Measurements from ENCODE around the gene RAD9A. TPM values are rescaled to one million over a fixed set of nuclear protein-coding genes. Genes with fewer than 3 reads are reported as not detected.

The RAD9A gene
- total and polyA plus RNA-seq, 9 of the 15 experiments (the other 6 are each of a cell fraction or from before 2014, with no cell fraction given) = 1.4 to 41.2 (median 16.1) TPM

DNA sequence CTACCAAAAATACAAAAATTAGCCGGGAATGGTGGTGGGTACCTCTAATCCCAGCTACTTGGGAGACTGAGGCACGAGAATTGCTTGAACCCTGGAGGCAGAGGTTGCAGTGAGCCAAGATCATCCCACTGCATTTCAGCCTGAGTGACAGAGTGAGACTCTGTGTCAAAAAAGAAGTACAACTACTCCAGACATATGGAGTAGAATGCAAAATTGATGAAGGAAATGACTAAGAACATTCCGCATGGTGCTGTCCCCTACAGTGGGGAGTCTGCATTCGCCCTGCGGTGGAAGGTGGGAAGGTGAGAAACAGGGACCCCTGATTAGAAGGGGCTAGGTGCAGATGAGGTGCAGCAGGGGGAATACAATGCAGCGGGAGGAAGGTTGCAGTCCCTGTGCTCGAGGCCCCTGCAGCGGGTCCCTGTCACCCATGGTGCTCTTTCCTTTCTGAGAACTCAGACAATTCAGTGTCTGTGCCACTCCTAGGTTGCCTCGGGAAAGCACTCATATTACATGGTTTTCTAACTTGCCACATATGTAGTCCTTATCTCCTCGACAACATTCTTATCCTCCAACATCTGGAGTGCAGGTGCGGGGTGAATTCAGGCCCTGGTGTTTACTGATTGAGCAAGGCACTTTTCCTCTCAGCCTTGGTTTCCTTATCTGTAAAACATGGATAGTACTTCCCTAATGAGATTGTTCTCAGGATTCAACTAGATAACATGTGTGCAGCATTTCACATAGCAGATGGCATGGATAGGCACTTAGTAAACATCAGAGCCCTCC, 43.6 kb upstream of the RAD9A start (continued):
- TF ChIP-seq, protein P1, sequence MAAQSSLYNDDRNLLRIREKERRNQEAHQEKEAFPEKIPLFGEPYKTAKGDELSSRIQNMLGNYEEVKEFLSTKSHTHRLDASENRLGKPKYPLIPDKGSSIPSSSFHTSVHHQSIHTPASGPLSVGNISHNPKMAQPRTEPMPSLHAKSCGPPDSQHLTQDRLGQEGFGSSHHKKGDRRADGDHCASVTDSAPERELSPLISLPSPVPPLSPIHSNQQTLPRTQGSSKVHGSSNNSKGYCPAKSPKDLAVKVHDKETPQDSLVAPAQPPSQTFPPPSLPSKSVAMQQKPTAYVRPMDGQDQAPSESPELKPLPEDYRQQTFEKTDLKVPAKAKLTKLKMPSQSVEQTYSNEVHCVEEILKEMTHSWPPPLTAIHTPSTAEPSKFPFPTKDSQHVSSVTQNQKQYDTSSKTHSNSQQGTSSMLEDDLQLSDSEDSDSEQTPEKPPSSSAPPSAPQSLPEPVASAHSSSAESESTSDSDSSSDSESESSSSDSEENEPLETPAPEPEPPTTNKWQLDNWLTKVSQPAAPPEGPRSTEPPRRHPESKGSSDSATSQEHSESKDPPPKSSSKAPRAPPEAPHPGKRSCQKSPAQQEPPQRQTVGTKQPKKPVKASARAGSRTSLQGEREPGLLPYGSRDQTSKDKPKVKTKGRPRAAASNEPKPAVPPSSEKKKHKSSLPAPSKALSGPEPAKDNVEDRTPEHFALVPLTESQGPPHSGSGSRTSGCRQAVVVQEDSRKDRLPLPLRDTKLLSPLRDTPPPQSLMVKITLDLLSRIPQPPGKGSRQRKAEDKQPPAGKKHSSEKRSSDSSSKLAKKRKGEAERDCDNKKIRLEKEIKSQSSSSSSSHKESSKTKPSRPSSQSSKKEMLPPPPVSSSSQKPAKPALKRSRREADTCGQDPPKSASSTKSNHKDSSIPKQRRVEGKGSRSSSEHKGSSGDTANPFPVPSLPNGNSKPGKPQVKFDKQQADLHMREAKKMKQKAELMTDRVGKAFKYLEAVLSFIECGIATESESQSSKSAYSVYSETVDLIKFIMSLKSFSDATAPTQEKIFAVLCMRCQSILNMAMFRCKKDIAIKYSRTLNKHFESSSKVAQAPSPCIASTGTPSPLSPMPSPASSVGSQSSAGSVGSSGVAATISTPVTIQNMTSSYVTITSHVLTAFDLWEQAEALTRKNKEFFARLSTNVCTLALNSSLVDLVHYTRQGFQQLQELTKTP (IDR thresholded peaks at IDR 0.05; ENCODE audit: low read depth in 1 of 2, partially characterized antibody in 2 of 2) = peak in 1 of 2 experiments; percentile 88
- TF ChIP-seq ZBTB1 (CRISPR knock-in tag; IDR thresholded peaks at IDR 0.05; ENCODE audit: borderline replicate concordance, low read depth) = no peak
- TF ChIP-seq, protein P2, sequence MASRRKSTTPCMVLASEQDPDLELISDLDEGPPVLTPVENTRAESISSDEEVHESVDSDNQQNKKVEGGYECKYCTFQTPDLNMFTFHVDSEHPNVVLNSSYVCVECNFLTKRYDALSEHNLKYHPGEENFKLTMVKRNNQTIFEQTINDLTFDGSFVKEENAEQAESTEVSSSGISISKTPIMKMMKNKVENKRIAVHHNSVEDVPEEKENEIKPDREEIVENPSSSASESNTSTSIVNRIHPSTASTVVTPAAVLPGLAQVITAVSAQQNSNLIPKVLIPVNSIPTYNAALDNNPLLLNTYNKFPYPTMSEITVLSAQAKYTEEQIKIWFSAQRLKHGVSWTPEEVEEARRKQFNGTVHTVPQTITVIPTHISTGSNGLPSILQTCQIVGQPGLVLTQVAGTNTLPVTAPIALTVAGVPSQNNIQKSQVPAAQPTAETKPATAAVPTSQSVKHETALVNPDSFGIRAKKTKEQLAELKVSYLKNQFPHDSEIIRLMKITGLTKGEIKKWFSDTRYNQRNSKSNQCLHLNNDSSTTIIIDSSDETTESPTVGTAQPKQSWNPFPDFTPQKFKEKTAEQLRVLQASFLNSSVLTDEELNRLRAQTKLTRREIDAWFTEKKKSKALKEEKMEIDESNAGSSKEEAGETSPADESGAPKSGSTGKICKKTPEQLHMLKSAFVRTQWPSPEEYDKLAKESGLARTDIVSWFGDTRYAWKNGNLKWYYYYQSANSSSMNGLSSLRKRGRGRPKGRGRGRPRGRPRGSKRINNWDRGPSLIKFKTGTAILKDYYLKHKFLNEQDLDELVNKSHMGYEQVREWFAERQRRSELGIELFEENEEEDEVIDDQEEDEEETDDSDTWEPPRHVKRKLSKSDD (conservative IDR thresholded peaks at IDR 0.05; ENCODE audit: low read length) = no peak
- TF ChIP-seq ZKSCAN8 (CRISPR knock-in tag; IDR thresholded peaks at IDR 0.05) = 0 out of 2 replicates have a peak, but pooled peaks have one; percentile 39
- TF ChIP-seq SMAD1 (IDR thresholded peaks at IDR 0.05; ENCODE audit: low read depth, low read length, partially characterized antibody) = peak; percentile 41
- TF ChIP-seq SETDB1 (IDR thresholded peaks at IDR 0.05; ENCODE audit: low read length) = no peak
- TF ChIP-seq, protein P3, sequence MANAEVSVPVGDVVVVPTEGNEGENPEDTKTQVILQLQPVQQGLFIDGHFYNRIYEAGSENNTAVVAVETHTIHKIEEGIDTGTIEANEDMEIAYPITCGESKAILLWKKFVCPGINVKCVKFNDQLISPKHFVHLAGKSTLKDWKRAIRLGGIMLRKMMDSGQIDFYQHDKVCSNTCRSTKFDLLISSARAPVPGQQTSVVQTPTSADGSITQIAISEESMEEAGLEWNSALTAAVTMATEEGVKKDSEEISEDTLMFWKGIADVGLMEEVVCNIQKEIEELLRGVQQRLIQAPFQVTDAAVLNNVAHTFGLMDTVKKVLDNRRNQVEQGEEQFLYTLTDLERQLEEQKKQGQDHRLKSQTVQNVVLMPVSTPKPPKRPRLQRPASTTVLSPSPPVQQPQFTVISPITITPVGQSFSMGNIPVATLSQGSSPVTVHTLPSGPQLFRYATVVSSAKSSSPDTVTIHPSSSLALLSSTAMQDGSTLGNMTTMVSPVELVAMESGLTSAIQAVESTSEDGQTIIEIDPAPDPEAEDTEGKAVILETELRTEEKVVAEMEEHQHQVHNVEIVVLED (CRISPR knock-in tag; IDR thresholded peaks at IDR 0.05) = peak; percentile 40; the same call in 1 of the 2 replicates
- TF ChIP-seq FUS (optimal IDR thresholded peaks at IDR 0.05; ENCODE audit: low read depth, low read length) = no peak
- peak; percentile 92 for TF ChIP-seq CC2D1A (IDR thresholded peaks at IDR 0.05)
- peak; percentile 75 for TF ChIP-seq BHLHE40 (IDR thresholded peaks at IDR 0.05; ENCODE audit: low read length)
- no peak for TF ChIP-seq FOXJ3 (CRISPR knock-in tag; IDR thresholded peaks at IDR 0.05)
- TF ChIP-seq MTA2 (IDR thresholded peaks at IDR 0.05; ENCODE audit: low read depth) = peak; percentile 97
